GM21526 (cell line): ENCODE results near the gene PVR.
"Not testable (repeated sequence)": the region's sequence is repeated elsewhere in the genome, so short reads cannot be mapped to it uniquely, and the experiment has no call there.

Source experiments
- ATAC-seq: cut with Tn5 transposase; IDR thresholded peaks from one replicate; pipeline ENCODE4 v1.9.1; 2021; ENCODE audit warnings: moderate library complexity; ENCODE audit not compliant: unreplicated experiment, low FRiP score

The PVR gene

DNA sequence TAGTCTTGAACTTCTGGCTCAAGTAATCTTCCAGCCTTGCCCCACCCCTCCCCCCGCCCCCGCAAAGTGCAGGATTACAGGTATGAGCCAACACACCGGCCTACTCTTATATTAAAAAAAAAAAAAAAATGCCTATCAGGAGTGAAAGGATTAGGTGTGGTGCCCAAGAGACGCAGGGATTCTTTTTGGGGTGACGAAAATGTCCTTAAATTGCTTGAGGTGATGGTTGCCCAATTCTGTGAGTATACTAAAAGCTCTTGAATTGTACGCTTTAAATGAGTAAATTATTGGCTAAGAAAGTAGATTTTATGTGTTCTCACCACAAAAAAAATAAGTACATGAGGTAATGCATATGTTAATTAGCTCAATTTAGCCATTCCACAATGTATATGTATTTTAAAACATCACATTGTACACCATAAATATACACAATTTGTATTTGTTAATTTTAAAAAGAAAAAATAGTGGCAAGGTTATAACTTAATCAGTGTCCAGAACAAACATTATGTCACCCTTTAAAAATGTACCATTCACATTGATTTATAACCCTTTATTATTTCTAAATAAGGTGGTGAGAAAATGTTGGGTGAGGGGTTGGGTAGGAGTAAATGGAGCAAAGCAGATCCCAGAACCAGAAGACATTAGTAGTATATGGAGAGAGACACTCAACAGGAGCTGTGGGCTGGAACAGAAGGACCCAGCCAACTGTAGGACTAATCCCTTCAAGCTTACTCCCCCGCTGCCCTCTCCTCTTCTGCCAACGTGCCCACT is 26.4 kb upstream of the PVR start:
- ATAC-seq, result no peak

DNA sequence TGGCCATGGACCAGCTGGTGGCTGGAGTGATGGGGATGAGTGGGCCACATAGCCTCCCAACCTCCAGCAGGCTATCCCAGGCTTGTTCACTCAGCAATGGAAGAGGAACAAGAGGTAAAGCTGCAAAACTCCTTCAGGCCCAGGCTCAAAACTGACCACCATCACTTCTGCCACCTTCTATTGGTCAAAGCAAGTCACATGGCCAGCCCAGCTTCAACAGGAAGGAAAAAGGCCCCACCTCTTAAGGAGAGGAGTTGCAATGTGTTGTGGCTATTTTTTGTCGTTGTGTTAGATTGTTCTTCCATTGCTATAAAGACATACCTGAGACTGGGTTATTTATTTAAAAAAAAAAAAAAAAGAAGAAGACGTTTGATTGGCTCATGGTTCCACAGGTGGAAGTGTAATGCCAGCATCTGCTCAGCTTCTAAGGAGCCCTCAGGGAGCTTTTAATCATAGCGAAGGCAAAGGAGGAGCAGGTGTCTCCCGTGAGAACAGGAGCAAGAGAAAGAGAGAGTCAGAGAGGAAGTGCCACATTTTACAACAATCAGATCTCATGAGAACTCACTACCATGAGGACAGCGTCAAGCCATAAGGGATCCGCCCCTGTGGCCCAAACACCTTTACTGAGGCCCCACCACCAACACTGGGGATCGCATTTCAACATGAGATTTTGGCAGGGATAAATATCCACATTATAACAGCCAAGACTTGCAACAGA is 24.9 kb upstream of the PVR start:
- ATAC-seq, result no peak

DNA sequence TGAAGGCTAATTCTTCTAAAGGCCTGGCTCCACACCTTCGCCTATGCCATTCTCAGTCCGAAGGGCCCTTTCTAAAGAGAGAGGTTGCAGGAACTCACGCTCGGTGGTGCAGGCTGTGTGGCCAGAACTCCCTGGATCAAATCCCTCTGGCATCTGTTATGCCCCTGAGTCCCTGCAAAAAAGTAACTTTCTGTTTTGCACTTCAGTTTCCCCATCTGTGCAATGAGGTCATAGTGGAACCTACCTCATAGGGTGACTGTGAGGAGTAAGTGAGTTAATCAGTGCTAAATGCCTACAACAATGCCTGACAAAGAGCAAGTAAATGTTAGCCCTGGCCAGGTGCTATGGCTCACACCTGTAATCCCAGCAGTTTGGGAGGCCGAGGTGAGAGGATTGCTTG is 23.0 kb upstream of the PVR start:
- ATAC-seq, result no peak

DNA sequence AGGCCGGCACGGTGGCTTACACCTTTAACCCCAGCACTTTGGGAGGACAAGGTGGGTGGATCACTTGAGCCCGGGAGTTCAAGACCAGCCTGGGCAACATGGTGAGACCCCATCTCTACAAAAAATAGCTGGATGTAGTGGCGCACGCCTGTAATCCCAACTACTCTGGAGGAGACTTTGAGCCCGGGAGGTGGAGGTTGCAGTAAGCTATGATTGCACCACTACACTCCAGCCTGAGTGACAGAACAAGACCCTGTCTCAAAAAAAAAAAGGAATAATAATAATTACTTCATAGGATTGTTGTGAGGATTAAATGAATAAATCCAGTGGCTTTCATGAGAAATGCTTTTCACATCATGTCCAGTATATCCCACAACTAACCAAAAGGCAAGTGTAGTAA is 22.3 kb upstream of the PVR start:
- ATAC-seq, result no peak

DNA sequence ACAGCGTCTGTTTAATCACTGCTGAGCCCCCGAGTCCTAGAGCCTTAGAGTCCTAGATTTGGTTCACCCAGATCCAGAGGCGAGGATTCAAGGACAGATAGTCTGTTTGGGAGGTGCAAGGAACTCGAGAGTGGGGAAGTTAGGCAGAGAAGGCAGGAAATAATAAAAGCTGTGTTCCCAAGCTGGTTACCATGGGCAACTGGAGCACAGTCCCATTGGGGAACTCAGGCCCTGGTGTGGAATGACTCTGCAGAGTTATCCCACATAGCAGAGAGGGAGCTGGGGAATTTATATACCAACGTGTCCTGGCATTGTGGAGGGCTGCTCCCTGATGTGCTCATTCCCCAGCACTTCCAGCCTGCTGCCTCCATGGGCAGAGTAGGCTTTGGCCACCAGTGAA is 20.6 kb upstream of the PVR start:
- ATAC-seq, result no peak

DNA sequence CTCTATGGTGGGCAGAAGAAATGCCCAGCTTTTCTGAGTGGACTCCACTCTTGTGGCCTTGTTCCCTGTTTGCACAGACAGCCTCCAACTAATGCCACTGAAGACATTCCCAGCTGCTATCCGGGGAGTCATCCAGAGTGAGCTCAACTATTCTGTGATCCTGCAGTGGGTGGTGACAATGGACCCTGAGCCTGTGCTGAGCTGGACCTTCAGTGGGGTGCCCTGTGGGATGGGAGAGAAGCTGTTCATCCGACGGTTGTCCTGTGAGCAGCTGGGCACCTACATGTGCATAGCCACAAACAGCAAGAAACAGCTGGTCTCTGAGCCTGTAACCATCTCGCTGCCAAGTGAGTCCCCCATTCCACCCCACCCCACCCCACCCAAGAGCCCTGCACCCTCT is 20.1 kb upstream of the PVR start:
- no peak for ATAC-seq

DNA sequence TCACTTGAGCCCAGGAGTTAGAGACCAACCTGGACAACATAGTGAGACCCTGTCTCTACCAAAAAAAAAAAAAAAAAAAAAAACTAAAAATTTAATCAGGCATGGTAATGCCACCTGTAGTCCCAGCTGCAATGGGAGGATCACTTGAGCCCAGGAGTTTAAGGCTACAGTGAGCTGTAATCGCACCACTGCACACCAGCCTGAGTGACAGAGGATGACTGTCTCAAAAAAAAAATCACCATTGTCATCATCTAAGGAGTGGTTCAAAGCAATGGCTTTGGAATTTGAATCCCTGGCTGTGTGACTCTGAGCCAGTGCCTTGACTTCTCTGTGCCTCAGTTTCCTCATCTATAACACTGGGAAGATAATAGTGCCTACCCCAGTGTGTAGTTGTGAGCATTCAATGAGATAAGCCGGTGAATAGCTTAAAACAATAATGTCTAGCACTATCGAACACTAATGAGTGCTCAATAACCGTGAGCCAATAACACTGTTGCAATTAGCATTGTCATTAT is 18.8 kb upstream of the PVR start:
- no peak for ATAC-seq

DNA sequence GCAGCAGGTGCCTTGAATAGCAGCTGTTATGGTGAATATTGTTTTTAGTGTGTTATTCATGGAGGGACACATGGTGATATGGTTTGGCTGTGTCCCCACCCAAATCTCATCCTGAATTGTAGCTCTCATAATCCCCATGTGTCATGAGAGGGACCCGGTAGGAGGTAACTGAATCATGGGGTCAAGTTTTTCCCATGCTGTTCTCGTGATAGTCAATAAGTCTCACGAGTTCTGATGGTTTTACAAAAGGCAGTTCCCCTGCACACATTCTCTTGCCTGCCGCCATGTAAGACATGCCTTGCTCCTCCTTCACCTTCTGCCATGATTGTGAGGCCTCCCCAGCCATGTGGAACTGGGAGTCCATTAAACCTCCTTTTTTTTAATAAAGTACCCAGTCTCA is 18.1 kb upstream of the PVR start:
- ATAC-seq, result not testable (repeated sequence)

DNA sequence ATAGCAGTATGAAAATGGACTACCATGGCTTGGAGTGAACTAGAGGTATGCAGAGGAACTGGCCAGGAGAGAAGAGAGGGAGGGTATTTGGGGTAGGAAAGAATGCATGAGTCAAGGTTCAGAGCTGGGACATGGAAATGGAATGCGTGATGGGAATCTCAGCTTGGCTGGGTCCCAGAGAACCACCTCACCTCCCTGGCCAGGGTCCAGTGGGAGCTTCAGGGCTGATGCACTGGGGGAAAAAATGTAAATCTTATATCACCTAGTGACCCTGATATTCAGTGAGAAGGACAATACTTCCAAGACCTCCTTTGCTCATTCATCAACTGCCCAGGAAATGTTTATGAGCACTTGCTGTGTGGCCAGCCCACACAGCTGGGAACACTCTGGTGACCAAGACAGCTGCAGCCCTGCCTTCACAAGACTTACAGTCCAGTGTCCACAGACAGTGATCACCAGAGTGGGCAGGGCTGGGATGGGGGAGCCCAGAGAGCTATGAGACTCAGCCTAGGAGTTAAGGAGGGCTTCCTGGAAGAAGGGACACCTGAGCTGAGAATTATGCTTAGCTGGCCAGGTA is 17.6 kb upstream of the PVR start:
- ATAC-seq, result no peak

DNA sequence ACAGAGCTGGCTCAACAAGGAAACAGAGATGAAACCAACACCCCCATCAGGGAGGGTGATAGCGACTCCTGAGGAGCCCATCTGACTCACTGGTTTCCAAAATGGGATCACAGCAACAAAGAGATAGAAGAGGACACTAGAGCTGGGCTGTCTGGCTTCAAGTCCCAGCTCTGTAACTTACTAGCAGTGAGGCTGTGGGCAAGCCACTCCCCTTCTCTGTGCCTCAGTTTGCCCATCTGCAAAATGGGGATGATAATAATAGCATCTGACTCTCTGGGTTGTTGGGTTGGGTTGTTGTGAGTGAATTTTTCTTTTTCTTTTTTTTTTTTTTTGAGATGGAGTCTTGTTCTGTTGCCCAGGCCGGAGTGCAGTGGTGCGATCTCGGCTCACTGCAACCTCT is 16.1 kb upstream of the PVR start:
- no peak for ATAC-seq

DNA sequence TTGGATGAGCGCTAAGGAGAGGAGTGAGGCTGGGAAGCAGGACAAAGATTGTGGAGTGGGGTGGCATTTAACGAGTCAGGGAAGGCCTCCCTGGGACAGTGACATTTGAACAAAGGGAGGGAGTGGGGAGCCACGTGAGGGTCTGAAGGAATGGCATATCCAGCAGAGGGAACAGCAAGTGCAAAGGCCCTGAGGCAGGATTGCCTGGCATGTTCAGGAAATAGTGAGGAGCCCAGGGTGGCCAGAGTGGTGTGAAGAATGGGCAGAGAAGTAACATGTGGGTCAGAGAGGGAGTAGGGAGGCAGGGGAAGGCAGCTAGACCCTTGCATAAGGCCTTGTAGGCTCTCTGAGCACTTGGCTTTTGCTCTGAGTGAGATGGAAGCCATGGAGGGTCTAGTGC is 14.9 kb upstream of the PVR start:
- no peak for ATAC-seq

DNA sequence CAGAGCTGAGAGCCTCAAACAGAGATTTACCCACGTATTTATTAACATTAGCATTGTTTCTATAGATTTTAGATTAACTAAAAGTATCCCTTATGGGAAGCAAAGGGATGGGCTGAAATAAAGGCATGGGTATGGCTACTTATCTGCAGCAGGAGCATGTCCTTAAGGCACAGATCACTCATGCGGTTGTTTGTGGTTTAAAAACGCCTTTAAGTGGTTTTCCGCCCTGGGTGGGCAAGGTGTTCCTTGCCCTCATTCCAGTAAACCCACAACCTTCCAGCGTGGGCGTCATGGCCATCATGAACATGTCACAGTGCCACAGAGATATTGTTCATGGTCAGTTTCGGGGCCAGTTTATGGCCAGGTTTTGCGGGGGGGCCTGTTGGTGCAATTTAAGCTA is 12.1 kb upstream of the PVR start:
- ATAC-seq, result not testable (repeated sequence)

DNA sequence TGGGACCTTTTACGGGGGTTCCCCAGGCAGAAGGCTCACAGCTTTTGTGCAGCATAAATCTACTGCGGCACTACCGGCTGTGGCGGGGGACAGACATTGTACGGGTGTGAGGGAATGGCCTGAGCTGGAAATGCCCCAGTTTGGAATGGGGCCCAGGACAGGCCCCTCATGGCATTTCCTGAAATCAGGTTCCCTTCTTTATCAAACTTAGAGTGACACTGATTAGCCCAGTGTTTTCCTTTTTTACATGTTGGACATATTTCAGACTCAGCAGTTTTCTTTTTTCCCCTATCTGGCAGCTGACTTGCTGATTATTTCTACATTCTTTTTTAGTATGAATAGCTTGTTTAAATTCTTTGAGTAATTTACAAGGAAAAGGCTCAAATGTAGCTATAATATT is 9.7 kb upstream of the PVR start:
- not testable (repeated sequence) for ATAC-seq

DNA sequence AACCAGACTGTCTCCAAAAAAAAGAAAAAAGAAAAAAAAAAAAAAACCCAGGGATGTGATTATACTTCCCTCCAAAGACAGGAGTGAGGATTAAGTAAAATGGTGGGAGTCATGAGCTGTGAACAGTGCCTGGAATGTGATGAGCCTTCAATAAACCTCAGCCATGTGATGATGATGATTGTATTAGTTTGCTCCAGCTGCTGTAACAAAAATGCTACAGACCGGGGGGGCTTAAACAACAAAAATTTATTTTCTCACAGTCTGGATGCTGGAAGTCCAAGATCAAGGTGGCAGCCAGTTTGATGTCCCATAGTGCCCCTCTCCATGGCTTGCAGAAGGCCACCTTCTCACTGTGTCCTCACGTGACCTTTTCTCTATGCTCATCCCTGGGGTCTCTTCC is 8.9 kb upstream of the PVR start:
- no peak for ATAC-seq

DNA sequence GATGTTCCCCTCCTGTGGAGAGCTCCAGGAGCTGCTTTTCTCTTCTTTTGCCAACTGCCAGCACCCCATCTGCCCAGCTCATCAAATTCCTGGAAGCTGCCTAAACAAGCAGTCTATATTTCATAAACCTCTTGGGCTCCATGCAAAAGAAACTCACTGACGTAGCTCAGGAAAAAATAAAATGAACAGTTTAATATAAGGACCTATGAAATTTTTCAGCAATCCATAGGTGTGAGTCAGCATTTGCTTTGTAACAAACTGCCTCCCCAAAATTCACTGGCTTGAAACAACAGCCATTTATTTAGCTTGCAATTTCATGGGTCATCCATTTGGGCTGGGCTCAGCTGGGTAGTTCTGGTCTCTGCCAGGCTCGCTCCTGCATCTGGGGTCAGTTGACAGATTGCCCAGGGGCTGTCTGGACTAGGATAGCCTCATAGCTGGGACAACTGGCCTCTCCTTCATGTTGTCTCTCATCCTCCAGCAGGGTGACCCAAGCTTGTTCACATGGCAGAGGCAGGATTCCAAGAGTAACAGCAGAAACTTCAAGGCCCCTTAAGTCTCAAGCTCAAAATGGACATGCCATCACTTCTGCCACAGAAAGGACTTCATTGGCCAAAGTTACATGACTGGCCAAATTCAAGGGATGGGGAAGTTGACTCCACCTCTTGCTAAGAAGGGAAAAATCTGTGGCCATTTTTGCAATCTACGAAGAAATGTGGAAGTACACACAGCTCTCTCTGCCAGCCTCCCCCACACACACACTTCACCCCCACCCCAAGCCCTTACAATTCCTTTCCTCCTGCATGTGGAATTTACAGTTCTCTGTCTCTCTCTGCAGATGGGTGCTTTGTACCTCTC is 7.9 kb upstream of the PVR start:
- no peak for ATAC-seq

DNA sequence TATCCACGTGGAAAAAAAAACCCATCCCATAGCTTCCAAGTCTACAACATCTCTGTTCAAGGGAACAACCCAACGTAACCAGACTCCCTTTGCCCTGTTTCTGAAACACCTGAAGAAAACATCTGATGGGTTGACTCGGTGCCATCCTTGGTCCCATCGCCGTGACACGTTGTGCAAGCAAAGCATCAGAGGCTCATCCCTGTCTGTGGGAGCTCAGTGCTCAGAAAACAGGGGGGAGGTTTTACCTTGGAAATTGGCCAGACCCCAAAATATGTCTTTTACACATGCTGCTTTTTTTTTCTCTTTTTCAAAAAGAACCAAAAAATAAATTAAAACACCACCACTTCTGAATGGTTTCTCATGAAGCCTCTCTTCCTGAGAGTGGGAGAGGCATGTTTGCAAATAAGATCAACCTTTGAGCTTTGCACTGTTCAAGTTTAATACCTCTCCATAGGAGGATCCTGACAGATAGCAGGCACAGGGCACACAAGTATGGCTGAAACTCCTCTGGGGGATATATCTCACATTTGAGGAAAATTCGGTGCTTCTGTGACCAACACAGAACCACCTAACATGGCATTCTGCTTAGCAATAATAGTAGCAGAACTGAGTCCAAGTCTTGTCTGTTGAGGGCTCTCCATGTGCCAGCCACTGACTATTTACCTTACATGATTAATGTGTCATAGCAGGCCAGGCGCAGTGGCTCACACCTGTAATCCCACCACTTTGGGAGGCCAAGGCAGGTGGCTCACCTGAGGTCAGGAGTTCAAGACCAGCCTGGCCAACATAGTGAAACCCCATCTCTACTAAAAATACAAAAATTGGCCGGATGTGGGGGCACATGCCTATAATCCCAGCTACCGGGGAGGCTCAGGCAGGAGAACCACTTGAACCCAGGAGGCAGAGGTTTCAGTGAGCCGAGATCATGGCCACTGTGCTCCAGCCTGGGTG is 7.0 kb upstream of the PVR start:
- ATAC-seq, result no peak

DNA sequence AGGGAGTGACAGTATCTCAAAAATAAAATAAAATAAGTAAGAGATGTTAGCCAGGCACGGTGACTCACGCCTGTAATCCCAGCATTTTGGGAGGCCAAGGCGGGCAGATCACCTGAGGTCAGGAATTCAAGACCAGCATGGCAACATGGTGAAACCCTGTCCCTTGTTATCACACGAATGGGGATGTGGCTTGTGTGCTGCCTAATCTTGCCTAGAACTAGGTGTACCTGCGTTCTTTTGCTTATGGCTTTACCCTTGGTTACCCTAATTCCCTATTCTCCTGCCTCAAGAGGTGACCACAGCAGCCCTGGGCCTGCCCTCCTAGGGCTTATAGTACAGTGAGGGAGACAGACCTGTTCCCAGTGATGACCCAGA is 6.3 kb upstream of the PVR start:
- ATAC-seq, result no peak

DNA sequence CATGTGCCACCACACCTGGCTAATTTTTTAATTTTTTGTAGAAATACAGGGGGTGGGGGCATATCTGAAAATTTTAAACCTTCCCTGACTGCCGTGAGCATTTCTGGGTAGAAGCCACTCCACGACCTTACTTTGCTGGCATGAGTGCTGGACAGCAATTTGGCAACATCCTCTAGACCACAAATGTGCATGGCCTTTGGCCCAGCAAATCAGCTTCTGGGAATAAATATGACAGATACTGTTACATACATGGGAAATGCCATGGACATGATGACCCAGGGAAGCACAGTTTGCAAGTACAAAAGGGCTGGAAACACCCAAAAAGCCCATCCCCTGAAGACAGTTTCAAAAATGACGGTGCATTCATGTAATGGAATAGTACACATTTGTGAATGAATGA is 3.2 kb upstream of the PVR start:
- no peak for ATAC-seq

DNA sequence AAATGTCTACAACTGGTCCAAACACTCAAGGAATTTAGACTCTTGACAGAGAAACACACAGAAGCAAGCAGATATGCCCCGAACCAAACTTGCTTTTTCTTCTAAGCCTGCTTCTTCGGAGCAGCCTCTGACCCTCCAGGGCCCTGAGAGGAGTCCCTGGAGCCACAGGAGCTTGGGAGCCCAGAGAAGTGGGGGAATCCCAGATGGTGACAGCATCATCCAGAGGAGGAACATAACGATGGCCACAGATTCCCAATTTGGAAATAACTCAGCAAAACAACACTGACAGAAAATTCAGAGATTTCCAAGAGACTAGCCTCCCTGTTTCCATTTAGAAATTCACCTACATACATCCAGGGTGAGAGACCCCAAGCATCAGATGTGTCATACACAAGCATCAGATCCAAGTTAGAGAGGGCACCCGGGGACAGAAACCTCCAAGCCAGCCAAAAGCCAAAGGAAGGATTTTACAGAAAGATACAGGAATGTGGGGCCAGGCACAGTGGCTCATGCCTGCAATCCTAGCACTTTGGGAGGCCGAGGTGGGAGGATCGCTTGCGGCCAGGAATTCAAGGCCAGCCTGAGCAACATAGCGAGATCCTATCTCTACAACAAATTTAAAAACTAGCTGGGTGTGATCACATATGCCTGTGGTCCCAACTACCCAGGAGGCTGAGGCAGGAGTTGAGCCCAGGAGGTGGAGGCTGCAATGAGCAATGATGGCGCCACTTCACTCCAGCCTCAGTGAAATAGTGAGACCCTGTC is 2.0 kb upstream of the PVR start:
- no peak for ATAC-seq
